Gastroesophageal sphincter (tissue), 3 donors: ENCODE measurements around the gene TOMM40.

Experiments used
- CTCF ChIP-seq, 4 experiments: fragments of 200-600 bp in 2 of 4; fragments of 450-650 bp in 2 of 4; sonication (generic) in 1 of 4; IDR thresholded peaks; one replicate each; pipeline ENCODE4 v1.5.1; 2017 to 2019; ENCODE audit warnings: antibody characterized with exemption in 4 of 4, mild to moderate bottlenecking in 2 of 4, moderate library complexity in 2 of 4
- EP300 ChIP-seq: sonication (generic); formaldehyde crosslinking; IDR thresholded peaks from one replicate; pipeline ENCODE4 v1.6.1; 2017; ENCODE audit warnings: antibody characterized with exemption, mild to moderate bottlenecking
- POLR2A ChIP-seq, 2 donors: fragments of 450-650 bp; IDR thresholded peaks; one replicate each; pipeline ENCODE4 v1.6.1; 2017; ENCODE audit warnings: antibody characterized with exemption in 2 of 2, mild to moderate bottlenecking in 2 of 2, moderate library complexity in 1 of 2
- POLR2AphosphoS5 ChIP-seq: sonication (generic); formaldehyde crosslinking; IDR thresholded peaks from one replicate; pipeline ENCODE4 v1.6.1; 2017; ENCODE audit warnings: antibody characterized with exemption

- no peak for TF ChIP-seq EP300
- no peak for TF ChIP-seq CTCF (IDR thresholded peaks at IDR 0.05)
- no peak for TF ChIP-seq POLR2A (IDR thresholded peaks at IDR 0.05)
- no peak for TF ChIP-seq POLR2AphosphoS5
These were observed 56.1 kb downstream of the TOMM40 start for GRCh38 chr19:44947041-44947581.
